HCT116 (cell line): ENCODE results near the gene C3orf22. TPM values are rescaled to one million over a fixed set of nuclear protein-coding genes. Genes with fewer than 3 reads are reported as not detected.

ENCODE experiments used
- ATAC-seq: fragments of 200-7000 bp; cut with Tn5 transposase; 2 replicates; pipeline ENCODE4 v1.9.1; 2020; ENCODE audit warnings: mild to moderate bottlenecking, moderate library complexity
- BruUV-seq: library from RNA; stranded (reverse); fragments of 400-500 nt; replicated peaks from 2 replicates; lab custom pipeline; 2021; lab: Mats Ljungman, UMichigan
- CTCF ChIA-PET: fragments of 300-600 bp; sonication (Branson Sonifier 250); formaldehyde crosslinking; loops from one replicate; lab custom pipeline; 2021; ENCODE audit warnings: antibody characterized with exemption; lab: Charles Lee
- POLR2A ChIA-PET: fragments of 300-600, 350-600 bp; sonication (Branson Sonifier 250); formaldehyde crosslinking; loops from one replicate; lab custom pipeline; 2021; ENCODE audit warnings: antibody characterized with exemption; lab: Charles Lee
- RAD21 ChIA-PET, 2 experiments: fragments of 300-600 bp; sonication (Branson Sonifier 250); formaldehyde crosslinking; loops; one replicate each; lab custom pipeline; 2023; ENCODE audit warnings: low total read pairs in 2 of 2; ENCODE audit not compliant: uncharacterized antibody in 2 of 2, unreplicated experiment in 2 of 2, low non-redundant PET in 1 of 2; lab: Charles Lee
- DNase-seq: peaks from one replicate; pipeline ENCODE4 v3.0.0-alpha.2; 2010; ENCODE audit warnings: low read depth, low spot score
- H2AFZ ChIP-seq: fragments of 200-600 bp; shearing (Covaris generic), sonication (generic); 2 replicates; pipeline ENCODE4 v1.6.1; 2017; ENCODE audit warnings: low read depth, mixed run types, mixed read lengths, antibody characterized with exemption, low read length; ENCODE audit not compliant: poor library complexity, severe bottlenecking
- H3K27ac ChIP-seq: 2 replicates; pipeline ENCODE4 v1.5.1; 2012; ENCODE audit warnings: low read depth, low read length
- H3K27me3 ChIP-seq: fragments of 200-600 bp; sonication (generic); 2 replicates; pipeline ENCODE4 v1.6.1; 2016; ENCODE audit warnings: mixed run types, low read length, mixed read lengths; ENCODE audit not compliant: insufficient read depth
- H3K36me3 ChIP-seq, 2 experiments: fragments of 200-500 bp in 1 of 2; fragments of 200-600 bp in 1 of 2; sonication (Bioruptor generic) in 1 of 2; sonication (generic) in 1 of 2; 2 replicates each; pipeline versions ENCODE4 v1.5.1 to v1.6.1; 2014 to 2016; ENCODE audit warnings: low read length in 2 of 2, inconsistent platforms in 1 of 2, mixed read lengths in 1 of 2, mixed run types in 1 of 2; ENCODE audit not compliant: insufficient read depth in 2 of 2, control insufficient read depth in 1 of 2
- H3K4me1 ChIP-seq, 2 experiments: fragments of 200-600 bp in 1 of 2; sonication (generic) in 1 of 2; 2 replicates each; pipeline versions ENCODE4 v1.5.1 to v1.6.1; 2012 to 2017; ENCODE audit warnings: low read length in 2 of 2, inconsistent platforms in 1 of 2, mild to moderate bottlenecking in 1 of 2, mixed read lengths in 1 of 2, mixed run types in 1 of 2, moderate library complexity in 1 of 2; ENCODE audit not compliant: insufficient read depth in 2 of 2, control insufficient read depth in 1 of 2
- H3K4me2 ChIP-seq: fragments of 200-600 bp; sonication (generic); 2 replicates; pipeline ENCODE4 v1.6.1; 2017; ENCODE audit warnings: mixed run types, low read length, mixed read lengths
- H3K4me3 ChIP-seq, 2 experiments: fragments of 200-600 bp in 1 of 2; sonication (generic) in 1 of 2; replicated peaks in 1 of 2; 2 replicates each; pipeline ENCODE4 v1.5.1; 2011 to 2016; ENCODE audit warnings: low read length in 2 of 2, control low read depth in 1 of 2, low read depth in 1 of 2, mild to moderate bottlenecking in 1 of 2, mixed read lengths in 1 of 2, mixed run types in 1 of 2
- H3K79me2 ChIP-seq: fragments of 200-600 bp; sonication (generic); 2 replicates; pipeline ENCODE4 v1.6.1; 2017; ENCODE audit warnings: mild to moderate bottlenecking, mixed run types, low read length, moderate library complexity, mixed read lengths; ENCODE audit not compliant: insufficient read depth
- H3K9ac ChIP-seq: fragments of 200-600 bp; sonication (generic); 2 replicates; pipeline ENCODE4 v1.6.1; 2016; ENCODE audit warnings: low read length, mixed read lengths
- H3K9me2 ChIP-seq: fragments of 200-600 bp; sonication (generic), shearing (Covaris generic); 2 replicates; pipeline ENCODE4 v1.6.1; 2017; ENCODE audit warnings: mixed run types, mild to moderate bottlenecking, moderate library complexity; ENCODE audit not compliant: insufficient read depth
- H3K9me3 ChIP-seq, 2 experiments: fragments of 200-500 bp in 1 of 2; fragments of 200-600 bp in 1 of 2; sonication (Bioruptor generic) in 1 of 2; sonication (generic) in 1 of 2; 2 replicates each; pipeline ENCODE4 v1.6.1; 2014 to 2017; ENCODE audit warnings: low read length in 2 of 2, mixed read lengths in 2 of 2, inconsistent platforms in 1 of 2, low read depth in 1 of 2, mild to moderate bottlenecking in 1 of 2, mixed run types in 1 of 2, moderate library complexity in 1 of 2; ENCODE audit not compliant: control insufficient read depth in 1 of 2, insufficient read depth in 1 of 2
- H4K20me1 ChIP-seq: fragments of 200-600 bp; sonication (generic), shearing (Covaris generic); 2 replicates; pipeline ENCODE4 v1.6.1; 2017; ENCODE audit warnings: mixed run types, mild to moderate bottlenecking, moderate library complexity; ENCODE audit not compliant: insufficient read depth
- CEBPB ChIP-seq: IDR thresholded peaks from 2 replicates; pipeline ENCODE4 v1.6.1; 2012; ENCODE audit warnings: low read depth
- EGR1 ChIP-seq: IDR thresholded peaks from 2 replicates; pipeline ENCODE4 v1.6.1; 2012; ENCODE audit warnings: low read depth
- ELF1 ChIP-seq: IDR thresholded peaks from 2 replicates; pipeline ENCODE4 v1.6.1; 2012; ENCODE audit warnings: low read depth, borderline replicate concordance
- EZH2 ChIP-seq: fragments of 200-600 bp; sonication (generic); IDR thresholded peaks from 2 replicates; pipeline ENCODE4 v1.6.1; 2017; ENCODE audit warnings: antibody characterized with exemption, mixed run types
- EZH2phosphoT487 ChIP-seq: fragments of 200-600 bp; IDR thresholded peaks from 2 replicates; pipeline ENCODE4 v1.6.1; 2018; ENCODE audit warnings: antibody characterized with exemption, borderline replicate concordance
- FOSL1 ChIP-seq: IDR thresholded peaks from 2 replicates; pipeline ENCODE4 v1.6.1; 2012; ENCODE audit warnings: low read depth
- RAD21 ChIP-seq: IDR thresholded peaks from 2 replicates; pipeline ENCODE4 v1.6.1; 2012; ENCODE audit warnings: low read depth, mild to moderate bottlenecking
- SIN3A ChIP-seq: IDR thresholded peaks from 2 replicates; pipeline ENCODE4 v1.6.1; 2012; ENCODE audit warnings: low read depth
- SP1 ChIP-seq: IDR thresholded peaks from 2 replicates; pipeline ENCODE4 v1.6.1; 2012; ENCODE audit warnings: low read depth
- SRF ChIP-seq: IDR thresholded peaks from 2 replicates; pipeline ENCODE4 v1.6.1; 2012; ENCODE audit warnings: low read depth
- TCF7L2 ChIP-seq: IDR thresholded peaks from 2 replicates; pipeline ENCODE4 v1.7.0; 2011; ENCODE audit warnings: borderline replicate concordance, inconsistent platforms; ENCODE audit not compliant: insufficient read depth, insufficient read length; ENCODE audit errors: extremely low read depth
- YY1 ChIP-seq: IDR thresholded peaks from 2 replicates; pipeline ENCODE4 v1.6.1; 2011; ENCODE audit warnings: low read length, low read depth, moderate library complexity, mild to moderate bottlenecking; ENCODE audit not compliant: insufficient replicate concordance; ENCODE audit errors: extremely low read depth
- ZFX ChIP-seq: fragments of 450-650 bp; IDR thresholded peaks from 2 replicates; pipeline ENCODE4 v1.6.1; 2017
- intact Hi-C: fragments of 100-400 bp; cut with micrococcal nuclease; formaldehyde crosslinking; loops from 2 replicates; pipeline ENCODE4 v1.10.0; 2022
- total RNA-seq: library from RNA; stranded (reverse); gene quantifications from one replicate; pipeline ENCODE4 v1.2.1, GENCODE V29; 2021; ENCODE audit not compliant: unreplicated experiment
- TF ChIP-seq, protein P1 (sequence below): IDR thresholded peaks from 2 replicates; pipeline ENCODE4 v1.6.1; 2012
- TF ChIP-seq, protein P2 (sequence below): IDR thresholded peaks from 2 replicates; pipeline ENCODE4 v1.6.1; 2011; ENCODE audit warnings: mild to moderate bottlenecking, low read length, moderate library complexity; ENCODE audit not compliant: insufficient replicate concordance; ENCODE audit errors: extremely low read depth
- TF ChIP-seq, protein P3 (sequence below): IDR thresholded peaks from 2 replicates; pipeline ENCODE4 v1.6.1; 2012; ENCODE audit warnings: low read depth

C3orf22 gene
- total RNA-seq, 1 experiment from 2014 or later, result not detected

DNA sequence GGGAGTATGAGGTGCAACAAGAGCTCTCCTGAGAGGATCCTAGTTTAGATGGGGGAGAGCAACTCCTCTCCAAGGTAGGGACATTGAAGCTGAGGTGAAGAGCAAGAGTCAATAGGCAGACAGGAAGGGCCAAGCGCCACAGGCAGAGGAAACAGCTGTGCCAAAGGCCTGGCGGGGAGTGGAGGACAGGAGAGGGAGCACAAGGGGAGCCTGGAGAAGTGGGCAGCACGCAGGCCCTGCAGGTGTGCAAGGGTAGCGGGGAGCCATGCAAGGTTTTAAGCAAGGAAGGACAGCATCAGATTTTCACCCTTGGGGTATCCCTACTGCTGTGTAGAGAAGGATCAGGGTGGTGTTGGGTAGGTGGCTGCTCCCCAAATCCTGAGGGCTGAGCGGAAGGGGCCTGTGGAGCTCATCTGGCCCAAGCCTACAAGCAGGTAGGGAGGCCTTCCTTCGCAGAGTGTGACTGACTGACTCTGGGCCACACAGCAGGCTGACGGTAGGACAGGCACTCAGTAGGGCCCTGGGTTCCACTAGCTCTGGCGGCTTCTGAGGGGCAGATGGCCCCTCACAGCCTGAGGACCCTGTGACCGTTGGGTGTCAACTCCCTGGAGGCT is 21.5 kb downstream of the C3orf22 start:
- TF ChIP-seq SRF (no peak), RAD21 (no peak), CEBPB (no peak), SP1 (no peak), YY1 (no peak), TCF7L2 (no peak), SIN3A (no peak), EZH2 (no peak), EGR1 (no peak), ELF1 (no peak)
- TF ChIP-seq, protein P1, sequence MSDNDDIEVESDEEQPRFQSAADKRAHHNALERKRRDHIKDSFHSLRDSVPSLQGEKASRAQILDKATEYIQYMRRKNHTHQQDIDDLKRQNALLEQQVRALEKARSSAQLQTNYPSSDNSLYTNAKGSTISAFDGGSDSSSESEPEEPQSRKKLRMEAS, result no peak
- no peak overlapping the region for H3K27ac ChIP-seq
- no peak for ATAC-seq
- H3K27me3 ChIP-seq, result peaks cover 42% of the 10 kb centered on the region
- no peaks in the 10 kb centered on the region for H3K9me2 ChIP-seq
- no peak for DNase-seq
- BruUV-seq, result no TSS peak
- H3K36me3 ChIP-seq, result no peaks in the 10 kb centered on the region
- H3K4me1 ChIP-seq, result peaks cover 12 to 15% of the 10 kb centered on the region in 2 experiments; a peak in 3 of 4 replicates
- no peaks in the 10 kb centered on the region for H3K9me3 ChIP-seq
- H3K4me3 ChIP-seq, result no peak overlapping the region
- H4K20me1 ChIP-seq, result no peaks in the 10 kb centered on the region
- no peak overlapping the region for H3K9ac ChIP-seq
- POLR2A ChIA-PET, result no interaction called here
- H3K4me2 ChIP-seq, result no peak overlapping the region
- CTCF ChIA-PET, result interaction anchor here (1.5 kb wide), 1 partner anchor 15 kb away, joined by 3 read pairs; no protein-coding TSS in a partner anchor
- RAD21 ChIA-PET, result no interaction called here
- intact Hi-C loops, result no loop called here
- no peak overlapping the region for H2AFZ ChIP-seq
- H3K79me2 ChIP-seq, result no peaks in the 10 kb centered on the region

DNA sequence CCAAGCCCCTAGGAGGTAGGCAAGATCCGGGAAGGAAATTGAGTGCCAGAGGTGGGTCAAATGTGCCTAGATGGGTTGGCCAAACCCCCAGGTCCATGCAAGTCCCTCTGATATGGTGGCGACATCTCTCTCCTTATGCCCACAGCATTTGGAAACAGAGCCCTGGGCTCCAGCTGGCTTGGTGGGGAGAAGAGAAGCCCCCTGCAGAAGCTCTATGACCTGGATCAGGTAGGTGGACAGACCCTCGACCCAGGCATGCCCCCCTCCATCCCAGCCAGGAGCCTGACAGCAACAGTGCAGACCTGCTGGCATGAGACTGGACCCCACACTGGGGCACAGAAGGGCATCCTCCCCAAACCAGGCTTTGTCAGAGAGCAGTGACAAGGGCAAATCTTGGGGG is 22.6 kb downstream of the C3orf22 start:
- intact Hi-C loops, result no loop called here
- Histone ChIP-seq H3K4me2 (no peak overlapping the region), H3K79me2 (no peaks in the 10 kb centered on the region), H3K9me2 (no peaks in the 10 kb centered on the region), H3K4me3 (no peak overlapping the region), H2AFZ (no peak overlapping the region), H4K20me1 (no peaks in the 10 kb centered on the region), H3K9ac (no peak overlapping the region), H3K27me3 (peaks cover 50% of the 10 kb centered on the region), H3K36me3 (no peaks in the 10 kb centered on the region), H3K9me3 (no peaks in the 10 kb centered on the region), H3K27ac (no peak overlapping the region), H3K4me1 (peaks cover 12 to 14% of the 10 kb centered on the region in 2 experiments; a peak in 3 of 4 replicates)
- RAD21 ChIA-PET, result no interaction called here
- ATAC-seq (no peak), DNase-seq (no peak)
- CTCF ChIA-PET, result no interaction called here
- POLR2A ChIA-PET, result no interaction called here
- no TSS peak for BruUV-seq
- TF ChIP-seq EZH2phosphoT487 (no peak), EZH2 (no peak), FOSL1 (no peak), ZFX (no peak), SRF (no peak), SP1 (no peak), ELF1 (no peak), SIN3A (no peak)
- TF ChIP-seq, protein P2, sequence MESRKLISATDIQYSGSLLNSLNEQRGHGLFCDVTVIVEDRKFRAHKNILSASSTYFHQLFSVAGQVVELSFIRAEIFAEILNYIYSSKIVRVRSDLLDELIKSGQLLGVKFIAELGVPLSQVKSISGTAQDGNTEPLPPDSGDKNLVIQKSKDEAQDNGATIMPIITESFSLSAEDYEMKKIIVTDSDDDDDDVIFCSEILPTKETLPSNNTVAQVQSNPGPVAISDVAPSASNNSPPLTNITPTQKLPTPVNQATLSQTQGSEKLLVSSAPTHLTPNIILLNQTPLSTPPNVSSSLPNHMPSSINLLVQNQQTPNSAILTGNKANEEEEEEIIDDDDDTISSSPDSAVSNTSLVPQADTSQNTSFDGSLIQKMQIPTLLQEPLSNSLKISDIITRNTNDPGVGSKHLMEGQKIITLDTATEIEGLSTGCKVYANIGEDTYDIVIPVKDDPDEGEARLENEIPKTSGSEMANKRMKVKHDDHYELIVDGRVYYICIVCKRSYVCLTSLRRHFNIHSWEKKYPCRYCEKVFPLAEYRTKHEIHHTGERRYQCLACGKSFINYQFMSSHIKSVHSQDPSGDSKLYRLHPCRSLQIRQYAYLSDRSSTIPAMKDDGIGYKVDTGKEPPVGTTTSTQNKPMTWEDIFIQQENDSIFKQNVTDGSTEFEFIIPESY, result no peak
- TF ChIP-seq, protein P3, sequence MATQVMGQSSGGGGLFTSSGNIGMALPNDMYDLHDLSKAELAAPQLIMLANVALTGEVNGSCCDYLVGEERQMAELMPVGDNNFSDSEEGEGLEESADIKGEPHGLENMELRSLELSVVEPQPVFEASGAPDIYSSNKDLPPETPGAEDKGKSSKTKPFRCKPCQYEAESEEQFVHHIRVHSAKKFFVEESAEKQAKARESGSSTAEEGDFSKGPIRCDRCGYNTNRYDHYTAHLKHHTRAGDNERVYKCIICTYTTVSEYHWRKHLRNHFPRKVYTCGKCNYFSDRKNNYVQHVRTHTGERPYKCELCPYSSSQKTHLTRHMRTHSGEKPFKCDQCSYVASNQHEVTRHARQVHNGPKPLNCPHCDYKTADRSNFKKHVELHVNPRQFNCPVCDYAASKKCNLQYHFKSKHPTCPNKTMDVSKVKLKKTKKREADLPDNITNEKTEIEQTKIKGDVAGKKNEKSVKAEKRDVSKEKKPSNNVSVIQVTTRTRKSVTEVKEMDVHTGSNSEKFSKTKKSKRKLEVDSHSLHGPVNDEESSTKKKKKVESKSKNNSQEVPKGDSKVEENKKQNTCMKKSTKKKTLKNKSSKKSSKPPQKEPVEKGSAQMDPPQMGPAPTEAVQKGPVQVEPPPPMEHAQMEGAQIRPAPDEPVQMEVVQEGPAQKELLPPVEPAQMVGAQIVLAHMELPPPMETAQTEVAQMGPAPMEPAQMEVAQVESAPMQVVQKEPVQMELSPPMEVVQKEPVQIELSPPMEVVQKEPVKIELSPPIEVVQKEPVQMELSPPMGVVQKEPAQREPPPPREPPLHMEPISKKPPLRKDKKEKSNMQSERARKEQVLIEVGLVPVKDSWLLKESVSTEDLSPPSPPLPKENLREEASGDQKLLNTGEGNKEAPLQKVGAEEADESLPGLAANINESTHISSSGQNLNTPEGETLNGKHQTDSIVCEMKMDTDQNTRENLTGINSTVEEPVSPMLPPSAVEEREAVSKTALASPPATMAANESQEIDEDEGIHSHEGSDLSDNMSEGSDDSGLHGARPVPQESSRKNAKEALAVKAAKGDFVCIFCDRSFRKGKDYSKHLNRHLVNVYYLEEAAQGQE, result no peak
